ENCODE results near the gene ENOX1. TPM values are rescaled to one million over a fixed set of nuclear protein-coding genes. Genes with fewer than 3 reads are reported as not detected.

The ENOX1 gene
- total RNA-seq, 1 donor from 2014 or later, result 0.79 TPM

DNA sequence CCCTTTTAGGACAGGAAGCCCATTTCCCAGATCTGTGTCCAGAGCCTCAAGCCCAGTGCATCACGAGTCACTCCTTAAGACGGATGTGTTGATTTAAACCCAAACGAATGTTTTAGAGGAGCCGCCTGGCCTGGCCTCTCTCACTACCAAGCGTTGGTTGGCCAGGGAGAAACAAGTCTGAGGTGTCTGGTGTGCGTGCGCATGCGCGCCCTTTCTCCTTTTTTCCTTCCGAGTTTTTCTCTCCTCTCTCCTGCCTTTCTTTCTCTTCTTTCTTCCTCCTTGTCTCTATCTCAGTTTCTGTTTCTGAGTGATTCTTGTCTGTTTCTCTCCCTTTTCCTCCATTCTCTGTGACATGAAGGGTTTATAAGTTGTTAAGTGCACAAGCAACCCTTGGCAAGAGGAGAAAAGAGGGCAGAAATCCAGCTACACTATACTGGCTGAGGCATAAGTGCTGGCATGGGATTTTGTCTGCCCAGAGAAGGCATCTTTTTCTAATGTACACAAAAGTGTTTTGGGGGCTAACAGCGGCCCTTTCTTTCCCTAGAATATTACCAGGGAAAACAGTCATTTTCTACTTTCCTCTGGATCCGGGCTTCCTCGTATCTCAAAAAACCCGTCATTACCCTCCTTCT is 592.9 kb downstream of the ENOX1 start:
- no peak for DNase-seq (ENCODE audit: low read depth)
- FAIRE-seq, result no peak
- Histone ChIP-seq H3K27me3 (ENCODE audit: control insufficient read depth, insufficient read depth, low read length) (no peaks in the 10 kb centered on the region), H3K4me3 (ENCODE audit: low read depth, low read length) (no peak overlapping the region), H3K36me3 (ENCODE audit: control insufficient read depth, insufficient read depth, low read length) (no peaks in the 10 kb centered on the region)
- TF ChIP-seq, protein P1, sequence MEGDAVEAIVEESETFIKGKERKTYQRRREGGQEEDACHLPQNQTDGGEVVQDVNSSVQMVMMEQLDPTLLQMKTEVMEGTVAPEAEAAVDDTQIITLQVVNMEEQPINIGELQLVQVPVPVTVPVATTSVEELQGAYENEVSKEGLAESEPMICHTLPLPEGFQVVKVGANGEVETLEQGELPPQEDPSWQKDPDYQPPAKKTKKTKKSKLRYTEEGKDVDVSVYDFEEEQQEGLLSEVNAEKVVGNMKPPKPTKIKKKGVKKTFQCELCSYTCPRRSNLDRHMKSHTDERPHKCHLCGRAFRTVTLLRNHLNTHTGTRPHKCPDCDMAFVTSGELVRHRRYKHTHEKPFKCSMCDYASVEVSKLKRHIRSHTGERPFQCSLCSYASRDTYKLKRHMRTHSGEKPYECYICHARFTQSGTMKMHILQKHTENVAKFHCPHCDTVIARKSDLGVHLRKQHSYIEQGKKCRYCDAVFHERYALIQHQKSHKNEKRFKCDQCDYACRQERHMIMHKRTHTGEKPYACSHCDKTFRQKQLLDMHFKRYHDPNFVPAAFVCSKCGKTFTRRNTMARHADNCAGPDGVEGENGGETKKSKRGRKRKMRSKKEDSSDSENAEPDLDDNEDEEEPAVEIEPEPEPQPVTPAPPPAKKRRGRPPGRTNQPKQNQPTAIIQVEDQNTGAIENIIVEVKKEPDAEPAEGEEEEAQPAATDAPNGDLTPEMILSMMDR (IDR thresholded peaks at IDR 0.05; ENCODE audit: insufficient read depth, low read length, severe bottlenecking), result no peak

DNA sequence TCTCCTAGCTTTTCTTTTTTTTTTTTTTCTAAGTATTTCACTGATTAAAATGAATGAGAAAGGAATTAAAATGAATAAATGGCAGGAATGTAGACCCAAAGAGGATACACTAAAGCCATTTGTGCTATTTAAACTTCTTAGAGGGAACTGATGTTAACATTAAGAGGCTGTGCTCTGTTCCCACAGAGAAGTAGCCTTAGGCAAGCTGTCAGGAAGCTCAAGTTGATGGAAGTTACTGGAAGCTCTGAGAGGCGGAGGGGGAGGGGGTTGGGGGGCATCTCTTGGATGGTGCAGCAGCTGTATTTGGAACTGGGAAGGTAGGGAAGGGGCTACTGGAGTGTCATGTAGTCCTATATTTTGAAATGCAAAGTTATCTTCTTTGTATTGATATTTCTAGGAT is 595.2 kb downstream of the ENOX1 start:
- Histone ChIP-seq H3K27me3 (ENCODE audit: control insufficient read depth, insufficient read depth, low read length) (no peaks in the 10 kb centered on the region), H3K4me3 (ENCODE audit: low read depth, low read length) (no peak overlapping the region), H3K36me3 (ENCODE audit: control insufficient read depth, insufficient read depth, low read length) (no peaks in the 10 kb centered on the region)
- TF ChIP-seq, protein P1 (IDR thresholded peaks at IDR 0.05; ENCODE audit: insufficient read depth, low read length, severe bottlenecking), result no peak
- FAIRE-seq (no peak), DNase-seq (ENCODE audit: low read depth) (no peak)

DNA sequence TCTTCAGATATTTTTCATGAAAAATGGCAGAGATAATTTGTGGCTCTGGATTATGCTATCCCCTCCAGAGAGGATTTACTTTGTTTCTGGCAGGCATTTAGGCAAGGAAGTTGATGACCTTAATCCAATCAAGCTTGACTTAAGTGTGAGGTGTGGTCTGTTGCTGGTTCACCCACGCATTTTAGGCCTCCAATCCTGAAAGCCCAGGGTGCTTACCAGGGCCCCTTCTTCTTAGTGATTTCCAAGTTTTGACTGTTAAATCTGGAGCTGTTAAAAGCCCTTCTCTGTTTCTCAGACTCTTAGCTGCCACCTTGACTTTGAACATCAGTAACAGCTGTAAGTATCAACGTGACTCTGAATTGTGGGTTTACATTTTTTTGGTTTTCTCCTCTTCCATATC is 601.5 kb downstream of the ENOX1 start:
- Histone ChIP-seq H3K36me3 (ENCODE audit: control insufficient read depth, insufficient read depth, low read length) (no peaks in the 10 kb centered on the region), H3K27me3 (ENCODE audit: control insufficient read depth, insufficient read depth, low read length) (no peaks in the 10 kb centered on the region), H3K4me3 (ENCODE audit: low read depth, low read length) (no peak overlapping the region)
- no peak for FAIRE-seq
- no peak for DNase-seq (ENCODE audit: low read depth)
- TF ChIP-seq, protein P1 (IDR thresholded peaks at IDR 0.05; ENCODE audit: insufficient read depth, low read length, severe bottlenecking), result no peak

DNA sequence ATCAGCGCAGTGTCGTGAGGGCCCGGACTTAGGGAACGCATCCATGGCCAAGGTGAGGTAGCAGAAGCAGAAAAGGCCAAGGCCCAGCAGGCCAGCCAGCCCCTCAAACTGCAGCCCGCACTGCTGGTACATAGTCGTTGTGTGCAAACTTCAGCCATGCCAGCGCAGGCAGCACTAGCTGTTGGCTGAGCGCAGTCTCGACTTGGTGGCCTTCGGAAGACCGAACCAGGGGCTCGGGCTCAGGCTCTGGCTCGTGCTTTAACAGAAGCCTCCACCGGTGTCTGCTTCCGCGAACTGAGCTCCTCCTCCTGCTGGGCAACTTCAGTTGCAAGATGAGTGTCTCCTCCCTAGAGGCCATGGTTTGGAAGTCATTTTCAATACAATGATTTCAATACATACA is 605.9 kb downstream of the ENOX1 start:
- Histone ChIP-seq H3K27me3 (ENCODE audit: control insufficient read depth, insufficient read depth, low read length) (no peaks in the 10 kb centered on the region), H3K4me3 (ENCODE audit: low read depth, low read length) (no peak overlapping the region), H3K36me3 (ENCODE audit: control insufficient read depth, insufficient read depth, low read length) (no peaks in the 10 kb centered on the region)
- TF ChIP-seq, protein P1 (IDR thresholded peaks at IDR 0.05; ENCODE audit: insufficient read depth, low read length, severe bottlenecking), result no peak
- DNase-seq (ENCODE audit: low read depth) (no peak), FAIRE-seq (no peak)

DNA sequence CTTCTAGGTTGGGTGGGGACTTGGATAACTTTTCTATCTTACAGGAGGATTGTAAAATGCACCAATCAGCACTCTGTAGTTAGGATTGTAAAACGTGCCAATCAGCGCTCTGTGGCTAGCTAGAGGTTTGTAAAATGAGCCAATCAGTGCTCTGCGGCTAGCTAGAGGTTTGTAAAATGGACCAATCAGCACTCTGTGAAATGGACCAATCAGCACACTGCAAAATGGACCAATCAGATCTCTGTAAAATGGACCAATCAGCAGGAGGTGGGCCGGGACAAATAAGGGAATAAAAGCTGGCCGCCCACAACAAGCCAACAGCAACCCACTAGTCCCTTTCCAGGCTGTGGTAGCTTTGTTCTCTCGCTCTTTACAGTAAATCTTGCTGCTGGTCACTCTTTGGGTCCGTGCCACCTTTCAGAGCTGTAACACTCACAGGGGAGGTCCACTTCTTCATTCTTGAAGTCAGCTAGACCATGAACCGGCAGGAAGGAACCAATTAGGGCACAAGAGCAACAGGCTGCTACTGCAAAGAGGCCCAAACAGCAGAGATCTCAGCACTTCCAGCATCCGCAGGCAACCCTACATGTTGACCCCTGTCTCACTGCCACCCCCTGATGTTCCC is 606.6 kb downstream of the ENOX1 start:
- DNase-seq (ENCODE audit: low read depth), result no peak
- no peak for FAIRE-seq
- H3K4me3 ChIP-seq (ENCODE audit: low read depth, low read length), result no peak overlapping the region
- TF ChIP-seq, protein P1 (IDR thresholded peaks at IDR 0.05; ENCODE audit: insufficient read depth, low read length, severe bottlenecking), result no peak
- H3K36me3 ChIP-seq (ENCODE audit: control insufficient read depth, insufficient read depth, low read length), result no peaks in the 10 kb centered on the region
- no peaks in the 10 kb centered on the region for H3K27me3 ChIP-seq (ENCODE audit: control insufficient read depth, insufficient read depth, low read length)

DNA sequence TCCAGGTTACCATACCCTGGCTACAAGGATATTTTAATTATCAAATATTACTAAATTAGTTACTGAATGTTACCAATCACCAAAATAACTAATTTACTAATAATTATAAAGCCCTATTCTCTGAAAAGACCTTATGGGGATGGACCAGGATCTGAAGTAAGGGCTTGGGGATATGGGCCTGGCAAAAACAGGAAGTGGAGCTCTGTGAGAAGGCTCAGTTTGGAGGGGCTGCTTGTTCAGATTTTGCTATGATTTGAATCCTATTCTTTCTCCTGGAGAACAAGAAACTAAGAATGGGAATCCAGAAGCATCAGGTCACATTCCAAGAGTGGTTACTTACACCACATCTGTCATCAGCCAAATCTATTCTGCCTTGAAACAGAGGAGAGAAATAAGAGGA is 615.3 kb downstream of the ENOX1 start:
- DNase-seq (ENCODE audit: low read depth), result no peak
- H3K36me3 ChIP-seq (ENCODE audit: control insufficient read depth, insufficient read depth, low read length), result no peaks in the 10 kb centered on the region
- H3K27me3 ChIP-seq (ENCODE audit: control insufficient read depth, insufficient read depth, low read length), result no peaks in the 10 kb centered on the region
- no peak for FAIRE-seq
- TF ChIP-seq, protein P1 (IDR thresholded peaks at IDR 0.05; ENCODE audit: insufficient read depth, low read length, severe bottlenecking), result no peak
- H3K4me3 ChIP-seq (ENCODE audit: low read depth, low read length), result no peak overlapping the region

Data from bronchial epithelial cell (primary cell).